WTC11 (cell line): ENCODE measurements around the gene ADD2. TPM values are rescaled to one million over a fixed set of nuclear protein-coding genes. Genes with fewer than 3 reads are reported as not detected.
A peak's percentile ranks its signal among the peaks of the same experiment; 100 is the strongest.

Experiments used
- ATAC-seq: fragments of 200-7000 bp; cut with Tn5 transposase; 2 replicates; pipeline ENCODE4 v1.10.0; 2021; ENCODE audit warnings: mild to moderate bottlenecking, moderate library complexity
- CTCF ChIA-PET: fragments of 300-600 bp; sonication (Branson Sonifier 250); formaldehyde crosslinking; loops from one replicate; lab custom pipeline; 2021; ENCODE audit warnings: antibody characterized with exemption; lab: Charles Lee
- POLR2A ChIA-PET: fragments of 350-600 bp; sonication (Branson Sonifier 250); formaldehyde crosslinking; loops from one replicate; lab custom pipeline; 2021; ENCODE audit warnings: antibody characterized with exemption; lab: Charles Lee
- DNase-seq: peaks from one replicate; pipeline ENCODE4 v3.0.0; 2021; ENCODE audit warnings: low spot score
- H3K27ac Mint-ChIP-seq: 2 replicates; pipeline ENCODE4 v1.8.0; 2021; ENCODE audit warnings: mixed read lengths
- H3K27me3 Mint-ChIP-seq: 2 replicates; pipeline ENCODE4 v1.8.0; 2021; ENCODE audit warnings: low read depth, mild to moderate bottlenecking, moderate library complexity, mixed read lengths
- H3K36me3 Mint-ChIP-seq: 2 replicates; pipeline ENCODE4 v1.8.0; 2021; ENCODE audit warnings: mixed read lengths
- H3K4me1 Mint-ChIP-seq: 2 replicates; pipeline ENCODE4 v1.8.0; 2022; ENCODE audit warnings: mixed read lengths
- H3K4me3 Mint-ChIP-seq: 2 replicates; pipeline ENCODE4 v1.8.0; 2021; ENCODE audit warnings: mild to moderate bottlenecking, moderate library complexity, mixed read lengths
- H3K9me3 Mint-ChIP-seq: 2 replicates; pipeline ENCODE4 v1.8.0; 2021; ENCODE audit warnings: mixed read lengths
- ATF1 ChIP-seq: sonication (generic); formaldehyde crosslinking; IDR thresholded peaks from 2 replicates; pipeline ENCODE4 v1.8.1; 2023; ENCODE audit warnings: mild to moderate bottlenecking, moderate library complexity, missing genetic modification reagents
- ATF2 ChIP-seq: sonication (generic); formaldehyde crosslinking; IDR thresholded peaks from 2 replicates; pipeline ENCODE4 v1.8.1; 2022; ENCODE audit warnings: low read depth, missing genetic modification reagents, borderline replicate concordance
- CREM ChIP-seq: sonication (generic); formaldehyde crosslinking; IDR thresholded peaks from 2 replicates; pipeline ENCODE4 v1.8.1; 2022; ENCODE audit warnings: mild to moderate bottlenecking, missing genetic modification reagents, moderate library complexity
- ETV6 ChIP-seq: sonication (generic); formaldehyde crosslinking; IDR thresholded peaks from 2 replicates; pipeline ENCODE4 v1.8.1; 2022; ENCODE audit warnings: mild to moderate bottlenecking, missing genetic modification reagents
- FOXP1 ChIP-seq: sonication (generic); formaldehyde crosslinking; IDR thresholded peaks from 2 replicates; pipeline ENCODE4 v1.8.0; 2022; ENCODE audit warnings: missing genetic modification reagents, mild to moderate bottlenecking, moderate library complexity, borderline replicate concordance
- FOXP4 ChIP-seq: sonication (generic); formaldehyde crosslinking; IDR thresholded peaks from 2 replicates; pipeline ENCODE4 v1.8.0; 2022; ENCODE audit warnings: mild to moderate bottlenecking, missing genetic modification reagents
- HMGXB4 ChIP-seq: sonication (generic); formaldehyde crosslinking; IDR thresholded peaks from 2 replicates; pipeline ENCODE4 v1.8.1; 2023; ENCODE audit warnings: mild to moderate bottlenecking, moderate library complexity, missing genetic modification reagents
- IRF1 ChIP-seq: sonication (generic); formaldehyde crosslinking; IDR thresholded peaks from 2 replicates; pipeline ENCODE4 v1.8.0; 2023; ENCODE audit warnings: missing genetic modification reagents
- JAZF1 ChIP-seq: fragments of 250-450 bp; sonication (Bioruptor Pico); IDR thresholded peaks from 2 replicates; pipeline ENCODE4 v1.9.0; 2021; ENCODE audit warnings: moderate library complexity, mild to moderate bottlenecking, inconsistent platforms
- JUN ChIP-seq: sonication (generic); formaldehyde crosslinking; IDR thresholded peaks from 2 replicates; pipeline ENCODE4 v1.8.0; 2023; ENCODE audit warnings: mild to moderate bottlenecking, missing genetic modification reagents
- MAX ChIP-seq: sonication (generic); formaldehyde crosslinking; IDR thresholded peaks from 2 replicates; pipeline ENCODE4 v1.8.0; 2022; ENCODE audit warnings: mild to moderate bottlenecking, missing genetic modification reagents
- MYBL2 ChIP-seq: sonication (generic); formaldehyde crosslinking; IDR thresholded peaks from 2 replicates; pipeline ENCODE4 v1.8.1; 2023; ENCODE audit warnings: mild to moderate bottlenecking, moderate library complexity, missing genetic modification reagents
- PREB ChIP-seq: sonication (generic); formaldehyde crosslinking; IDR thresholded peaks from 2 replicates; pipeline ENCODE4 v1.8.1; 2022; ENCODE audit warnings: mild to moderate bottlenecking, missing genetic modification reagents, moderate library complexity, borderline replicate concordance
- RELA ChIP-seq: sonication (generic); formaldehyde crosslinking; IDR thresholded peaks from 2 replicates; pipeline ENCODE4 v1.8.1; 2022; ENCODE audit warnings: missing genetic modification reagents, mild to moderate bottlenecking, borderline replicate concordance
- SMAD3 ChIP-seq: sonication (generic); formaldehyde crosslinking; IDR thresholded peaks from 2 replicates; pipeline ENCODE4 v1.8.0; 2022; ENCODE audit warnings: missing genetic modification reagents, mild to moderate bottlenecking, borderline replicate concordance
- SP1 ChIP-seq: sonication (generic); formaldehyde crosslinking; conservative IDR thresholded peaks from 2 replicates; pipeline ENCODE4 v1.8.1; 2022; ENCODE audit warnings: missing genetic modification reagents
- TEAD1 ChIP-seq: sonication (generic); formaldehyde crosslinking; IDR thresholded peaks from 2 replicates; pipeline ENCODE4 v1.8.0; 2022; ENCODE audit warnings: mild to moderate bottlenecking, missing genetic modification reagents
- TP53 ChIP-seq: sonication (generic); formaldehyde crosslinking; IDR thresholded peaks from 2 replicates; pipeline ENCODE4 v1.8.1; 2023; ENCODE audit warnings: mild to moderate bottlenecking, missing genetic modification reagents
- USF2 ChIP-seq: sonication (generic); formaldehyde crosslinking; IDR thresholded peaks from 2 replicates; pipeline ENCODE4 v1.8.1; 2023; ENCODE audit warnings: mild to moderate bottlenecking, missing genetic modification reagents, moderate library complexity
- ZBTB21 ChIP-seq: sonication (generic); formaldehyde crosslinking; IDR thresholded peaks from 2 replicates; pipeline ENCODE4 v1.8.1; 2023; ENCODE audit warnings: mild to moderate bottlenecking, missing genetic modification reagents, borderline replicate concordance
- ZBTB43 ChIP-seq: sonication (generic); formaldehyde crosslinking; IDR thresholded peaks from 2 replicates; pipeline ENCODE4 v1.8.1; 2023; ENCODE audit warnings: mild to moderate bottlenecking, missing genetic modification reagents
- ZNF263 ChIP-seq: sonication (generic); formaldehyde crosslinking; IDR thresholded peaks from 2 replicates; pipeline ENCODE4 v1.8.1; 2022; ENCODE audit warnings: low read depth, mild to moderate bottlenecking, moderate library complexity, missing genetic modification reagents
- total RNA-seq: library from RNA; stranded (reverse); gene quantifications from 3 replicates; pipeline ENCODE4 v1.2.3, GENCODE V29; 2021

ADD2 gene
- total RNA-seq, 1 experiment from 2014 or later, result 196 TPM

GRCh38 chr2:70790136-70790828 lies 22.3 kb upstream of the ADD2 start, which contains the start of gene FIGLA:
TSS of gene FIGLA (minus strand) at chr2:70790643. CDS start at chr2:70790638, 5 bp downstream.
- peak; percentile 64 for DNase-seq
- Mint-ChIP-seq H3K4me3 (peak within 1 kb of the TSS; percentile 72), H3K4me1 (peaks cover 11% of the 10 kb centered on the region), H3K27me3 (peaks cover 97% of the 10 kb centered on the region), H3K27ac (no peak within 1 kb of the TSS; the same call in 1 of the 2 replicates), H3K9me3 (no peaks in the 10 kb centered on the region), H3K36me3 (no peaks in the 10 kb centered on the region)
- ChIA-PET POLR2A (interaction anchor here (0.6 kb wide), 1 partner anchor 151 kb away, joined by 7 read pairs; no protein-coding TSS in a partner anchor), CTCF (interaction anchor here (0.6 to 3.6 kb wide), 23 partner anchors 22 to 486 kb away, joined by 3 to 24 read pairs (median 4); partner anchors contain the start of gene ADD2)
- TF ChIP-seq ZBTB21 (CRISPR knock-in tag), result 0 out of 2 replicates have a peak, but pooled peaks have one; percentile 51
- TF ChIP-seq IRF1 (CRISPR knock-in tag), result 0 out of 2 replicates have a peak, but pooled peaks have one; percentile 46
- TF ChIP-seq TP53, result peak; percentile 16; the same call in 1 of the 2 replicates
- no peak for TF ChIP-seq USF2 (CRISPR knock-in tag)
- 0 out of 2 replicates have a peak, but pooled peaks have one; percentile 21 for TF ChIP-seq ATF2 (CRISPR knock-in tag)
- TF ChIP-seq HMGXB4 (CRISPR knock-in tag), result no peak
- 0 out of 2 replicates have a peak, but pooled peaks have one; percentile 20 for TF ChIP-seq TEAD1 (CRISPR knock-in tag)
- TF ChIP-seq PREB (CRISPR knock-in tag), result 0 out of 2 replicates have a peak, but pooled peaks have one; percentile 25
- 0 out of 2 replicates have a peak, but pooled peaks have one; percentile 54 for TF ChIP-seq ZBTB43
- peak; percentile 49; the same call in 1 of the 2 replicates for TF ChIP-seq FOXP4 (CRISPR knock-in tag)
- TF ChIP-seq JAZF1, result no peak
- TF ChIP-seq SP1 (CRISPR knock-in tag), result 0 out of 2 replicates have a peak, but pooled peaks have one; percentile 17
- TF ChIP-seq ZNF263 (CRISPR knock-in tag), result 0 out of 2 replicates have a peak, but pooled peaks have one; percentile 14
- 0 out of 2 replicates have a peak, but pooled peaks have one; percentile 36 for TF ChIP-seq MYBL2 (CRISPR knock-in tag)
- TF ChIP-seq ATF1 (CRISPR knock-in tag), result no peak
- 0 out of 2 replicates have a peak, but pooled peaks have one; percentile 23 for TF ChIP-seq CREM (CRISPR knock-in tag)
- TF ChIP-seq FOXP1 (CRISPR knock-in tag), result peak; percentile 78
- TF ChIP-seq JUN, result 0 out of 2 replicates have a peak, but pooled peaks have one; percentile 39
- TF ChIP-seq ETV6, result peak; percentile 61; the same call in 1 of the 2 replicates
- TF ChIP-seq MAX (CRISPR knock-in tag), result peak; percentile 77
- no peak for TF ChIP-seq SMAD3 (CRISPR knock-in tag)
- TF ChIP-seq RELA (CRISPR knock-in tag), result peak; percentile 18; the same call in 1 of the 2 replicates
- ATAC-seq, result peak; percentile 29
